Naive B cell (primary cell): ENCODE data around the gene RHD. TPM values are rescaled to one million over a fixed set of nuclear protein-coding genes. Genes with fewer than 3 reads are reported as not detected.
"Not testable (repeated sequence)": the region's sequence is repeated elsewhere in the genome, so short reads cannot be mapped to it uniquely, and the experiment has no call there.

Experiments used
- ATAC-seq, 2 donors: fragments of 150-1000 bp; cut with Tn5 transposase; 2 replicates each; pipeline ENCODE4 v1.10.0; 2021; ENCODE audit warnings: low read depth in 2 of 2, mild to moderate bottlenecking in 2 of 2, moderate library complexity in 2 of 2
- DNase-seq: peaks from one replicate; pipeline ENCODE4 v3.0.0; 2022
- H3K27ac Mint-ChIP-seq, 6 donors: one replicate each; pipeline ENCODE4 v1.8.0; 2020 to 2022; ENCODE audit warnings: mild to moderate bottlenecking in 6 of 6, mixed read lengths in 6 of 6, moderate library complexity in 5 of 6, inconsistent platforms in 2 of 6
- H3K27me3 Mint-ChIP-seq, 3 donors: one replicate each; pipeline ENCODE4 v1.8.0; 2021 to 2022; ENCODE audit warnings: mixed read lengths in 3 of 3, mild to moderate bottlenecking in 1 of 3
- H3K36me3 Mint-ChIP-seq, 2 donors: one replicate each; pipeline ENCODE4 v1.8.0; 2020 to 2022; ENCODE audit warnings: mixed read lengths in 2 of 2, inconsistent platforms in 1 of 2, mild to moderate bottlenecking in 1 of 2
- H3K4me1 Mint-ChIP-seq, 3 donors: one replicate each; pipeline ENCODE4 v1.8.0; 2020 to 2022; ENCODE audit warnings: mixed read lengths in 3 of 3, inconsistent platforms in 1 of 3, mild to moderate bottlenecking in 1 of 3, moderate library complexity in 1 of 3
- H3K4me3 Mint-ChIP-seq, 8 donors: one replicate each; pipeline ENCODE4 v1.8.0; 2020 to 2022; ENCODE audit warnings: mild to moderate bottlenecking in 8 of 8, mixed read lengths in 8 of 8, moderate library complexity in 8 of 8, inconsistent platforms in 2 of 8
- H3K9me3 Mint-ChIP-seq, 7 donors: one replicate each; pipeline ENCODE4 v1.8.0; 2020 to 2022; ENCODE audit warnings: mixed read lengths in 7 of 7, mild to moderate bottlenecking in 5 of 7, inconsistent platforms in 2 of 7, moderate library complexity in 1 of 7
- polyA plus RNA-seq, 6 donors: library from polyadenylated mRNA; unstranded; fragments of 300-500 nt; fragmentation: Illumina TruSeq; gene quantifications; one replicate each; pipeline ENCODE4 v1.2.3, GENCODE V29; 2021; ENCODE audit warnings: low read depth in 6 of 6

Gene RHD
- polyA plus RNA-seq, 6 donors from 2014 or later: 0.29 to 0.62 (median 0.39) TPM; not detected in 1

DNA sequence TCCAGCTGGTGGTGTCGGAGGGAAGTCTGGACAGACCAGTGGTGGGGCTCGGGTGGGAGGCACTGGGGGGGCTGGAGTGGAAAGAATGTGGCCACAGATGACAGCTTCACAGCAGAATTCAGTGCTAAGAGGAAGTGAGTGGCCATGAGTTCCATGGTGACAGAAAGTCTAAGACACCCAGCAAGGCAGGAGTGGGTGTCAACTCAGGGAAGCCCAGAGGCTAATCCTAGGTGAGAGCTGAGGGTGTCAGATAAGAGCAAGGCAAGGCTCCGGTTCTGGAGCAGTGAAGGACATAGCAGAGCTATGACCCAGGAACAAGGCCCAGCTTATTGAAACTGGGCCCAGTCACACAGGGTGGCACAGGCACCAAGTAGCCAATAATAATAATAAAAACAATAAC is 30.0 kb downstream of the RHD start:
- not testable (repeated sequence) for DNase-seq, H3K9me3 Mint-ChIP-seq, H3K4me1 Mint-ChIP-seq, H3K4me3 Mint-ChIP-seq, ATAC-seq, H3K27me3 Mint-ChIP-seq, H3K36me3 Mint-ChIP-seq
- peak overlapping the region in 2 of 6 donors; percentile 40 to 89 for H3K27ac Mint-ChIP-seq

DNA sequence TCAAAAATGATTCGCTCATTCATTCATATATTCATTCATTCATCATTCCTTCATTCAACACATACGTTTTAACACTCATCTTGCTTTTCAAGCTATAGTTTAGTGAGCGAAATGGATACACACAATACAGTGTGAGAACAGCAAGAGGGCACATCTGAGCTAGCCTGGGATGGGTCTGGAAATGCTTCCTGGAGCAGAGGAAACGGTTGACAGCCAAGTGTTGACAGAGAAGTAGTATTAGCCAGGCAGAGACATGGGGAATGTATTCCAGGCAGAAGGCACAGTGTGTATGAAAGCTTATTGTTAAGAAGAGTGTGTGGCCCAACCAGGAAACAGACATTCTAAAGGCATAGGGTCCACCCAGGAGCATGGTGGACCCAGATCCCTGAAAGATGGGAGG is 32.6 kb downstream of the RHD start:
- not testable (repeated sequence) for H3K4me3 Mint-ChIP-seq, H3K9me3 Mint-ChIP-seq, ATAC-seq, DNase-seq, H3K4me1 Mint-ChIP-seq, H3K36me3 Mint-ChIP-seq, H3K27me3 Mint-ChIP-seq, H3K27ac Mint-ChIP-seq

DNA sequence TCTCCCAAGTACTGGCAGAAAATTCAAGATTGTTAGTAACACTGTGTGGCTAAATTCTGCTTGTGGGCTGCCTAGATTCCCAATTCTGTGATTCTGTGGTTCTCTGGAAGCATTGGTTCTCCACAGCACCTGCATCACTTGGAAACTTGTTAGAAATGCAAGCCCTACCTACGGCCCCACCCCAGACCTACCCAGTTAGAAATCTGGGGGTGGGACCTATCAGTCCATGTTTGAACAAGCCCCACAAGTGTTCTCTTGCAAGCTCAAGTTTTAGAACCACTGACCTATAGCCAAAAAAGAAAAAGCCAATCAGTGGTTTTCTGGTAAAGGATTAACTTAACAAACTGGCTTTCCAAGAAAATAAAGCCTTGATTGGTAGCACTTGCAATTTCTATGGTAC is 35.9 kb downstream of the RHD start:
- DNase-seq, H3K9me3 Mint-ChIP-seq, H3K27ac Mint-ChIP-seq, ATAC-seq, H3K4me1 Mint-ChIP-seq, H3K4me3 Mint-ChIP-seq, H3K36me3 Mint-ChIP-seq, H3K27me3 Mint-ChIP-seq: not testable (repeated sequence)

DNA sequence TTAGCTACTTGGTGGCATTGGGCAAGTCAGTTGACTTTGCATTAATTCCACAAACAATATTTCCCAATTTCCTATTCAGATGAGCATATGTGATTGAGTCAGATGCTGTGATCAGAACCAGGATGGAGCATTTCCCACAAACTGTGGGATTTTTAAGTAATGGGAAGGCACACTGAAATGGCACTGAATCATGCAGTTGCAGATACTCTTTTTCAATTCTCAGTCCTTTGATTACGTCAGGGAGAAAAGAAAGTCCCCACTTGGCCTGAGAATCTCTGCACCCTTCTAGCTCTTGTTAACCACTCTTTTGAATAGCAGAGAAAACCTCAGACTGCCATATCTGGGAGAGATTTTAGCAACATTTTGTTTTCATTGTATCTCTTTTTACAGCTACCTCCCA is 36.8 kb downstream of the RHD start:
- H3K9me3 Mint-ChIP-seq, H3K4me3 Mint-ChIP-seq: not testable (repeated sequence)

DNA sequence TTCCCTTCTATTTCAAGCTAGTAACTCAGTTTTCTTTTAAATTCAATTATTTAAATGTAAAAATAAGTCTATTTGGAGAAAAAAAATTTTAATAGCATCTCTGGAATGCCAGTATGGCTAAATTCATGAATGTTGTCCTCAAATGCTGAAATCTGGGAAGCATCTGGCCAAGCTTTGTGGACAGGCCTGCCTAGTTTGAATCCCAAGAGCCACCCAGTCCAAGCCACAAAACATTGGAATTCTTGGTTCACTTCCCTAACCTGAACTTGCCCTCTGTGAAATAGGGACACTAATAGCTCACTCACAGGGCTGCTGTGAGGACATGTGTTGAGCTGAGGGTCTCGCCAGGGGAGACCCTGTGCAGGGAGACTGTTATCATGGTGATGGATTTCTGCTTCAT is 37.2 kb downstream of the RHD start:
- not testable (repeated sequence) for ATAC-seq, H3K4me1 Mint-ChIP-seq, H3K27ac Mint-ChIP-seq, H3K27me3 Mint-ChIP-seq, DNase-seq, H3K4me3 Mint-ChIP-seq
- H3K9me3 Mint-ChIP-seq: peaks cover 0 to 11% (median 0%) of the 10 kb centered on the region in 7 donors
- H3K36me3 Mint-ChIP-seq: peaks cover 7 to 17% of the 10 kb centered on the region in 2 donors

More for the DNA sequence above, 36.8 kb downstream of the RHD start:
- ATAC-seq, H3K27me3 Mint-ChIP-seq, H3K4me1 Mint-ChIP-seq, DNase-seq, H3K27ac Mint-ChIP-seq: not testable (repeated sequence)
- H3K36me3 Mint-ChIP-seq: peaks cover 7 to 17% of the 10 kb centered on the region in 2 donors

DNA sequence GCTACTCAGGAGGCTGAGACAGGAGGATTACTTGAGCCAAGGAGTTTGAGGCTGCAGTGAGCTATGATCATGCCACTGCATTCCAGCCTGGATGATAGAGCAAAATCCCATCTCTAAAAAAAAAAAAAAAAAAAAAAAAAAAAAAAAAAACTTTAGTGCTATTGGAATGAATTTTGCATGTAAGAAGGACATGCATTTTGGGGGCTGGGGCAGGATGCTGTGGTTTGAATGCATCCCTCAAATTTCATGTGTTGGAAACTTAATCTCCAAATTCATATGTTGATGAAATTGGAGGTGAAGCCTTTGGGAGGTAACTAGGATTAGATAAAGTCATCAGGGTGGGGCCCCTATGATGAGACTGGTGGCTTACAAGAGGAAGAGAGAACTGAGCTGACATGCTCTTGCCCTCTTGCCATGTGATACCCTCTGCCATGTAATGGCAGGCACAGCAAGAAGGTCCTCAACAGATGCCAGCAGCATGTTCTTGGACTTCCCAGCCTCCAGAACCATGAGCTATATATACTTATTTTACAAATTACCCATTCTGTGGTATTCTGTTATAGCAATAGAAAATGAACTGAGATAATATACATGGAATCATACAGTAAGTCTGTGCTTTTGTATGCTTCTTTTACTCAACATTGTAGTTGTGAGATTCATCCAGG is 40.6 kb downstream of the RHD start:
- peaks cover 0 to 13% (median 0%) of the 10 kb centered on the region in 7 donors for H3K9me3 Mint-ChIP-seq
- H3K27ac Mint-ChIP-seq, H3K4me3 Mint-ChIP-seq, DNase-seq, H3K4me1 Mint-ChIP-seq, H3K27me3 Mint-ChIP-seq, ATAC-seq: not testable (repeated sequence)
- peaks cover 7 to 16% of the 10 kb centered on the region in 2 donors for H3K36me3 Mint-ChIP-seq

DNA sequence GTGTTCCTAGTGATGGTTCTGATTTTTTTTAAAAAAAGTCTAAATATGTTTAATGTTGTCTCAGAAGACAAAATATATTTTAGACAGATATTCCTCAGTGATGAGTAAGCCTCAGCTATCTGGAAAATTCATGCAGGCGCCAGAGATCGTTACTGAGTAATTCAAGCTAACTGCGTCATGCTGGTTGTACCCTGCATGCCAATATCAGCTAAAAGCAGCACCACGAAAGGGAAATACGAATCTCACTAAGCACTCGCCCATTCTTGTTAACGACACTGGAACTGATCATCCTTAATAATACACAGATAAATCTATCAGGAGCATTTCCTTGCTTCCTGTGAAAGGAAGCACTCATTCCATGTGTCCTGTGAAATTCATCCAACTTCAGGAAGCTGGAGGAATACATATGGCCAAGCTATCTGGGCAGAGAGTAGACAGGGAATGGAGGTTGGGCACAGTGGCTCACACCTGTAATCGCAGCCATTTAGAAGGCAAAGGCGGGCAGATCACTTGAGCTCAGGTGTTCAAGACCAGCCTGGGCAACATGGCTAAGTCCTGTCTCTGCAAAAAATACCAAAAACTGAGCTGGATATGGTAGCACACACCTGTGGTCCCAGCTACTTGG is 48.1 kb downstream of the RHD start:
- not testable (repeated sequence) for H3K4me3 Mint-ChIP-seq
- peaks cover 0 to 12% (median 0%) of the 10 kb centered on the region in 3 donors for H3K4me1 Mint-ChIP-seq

DNA sequence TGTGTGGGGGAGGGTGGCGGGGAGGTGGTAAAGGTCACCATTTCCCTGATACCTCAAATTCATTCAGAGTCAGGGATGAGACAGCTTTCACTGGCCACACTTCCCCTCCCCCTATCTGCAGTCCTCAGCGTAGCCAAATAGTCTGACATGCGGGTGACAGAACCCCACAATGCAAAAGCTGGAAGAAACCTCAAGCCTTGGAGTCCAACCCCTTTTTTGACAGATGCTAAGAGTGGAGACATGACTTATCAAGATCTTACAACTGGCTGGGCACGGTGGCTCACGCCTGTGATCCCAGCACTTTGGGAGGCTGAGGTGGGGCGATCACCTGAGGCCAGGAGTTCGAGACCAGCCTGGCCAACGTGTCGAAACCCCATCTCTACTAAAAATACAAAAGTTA is 49.8 kb downstream of the RHD start:
- ATAC-seq, H3K9me3 Mint-ChIP-seq: not testable (repeated sequence)

More for the DNA sequence above, 48.1 kb downstream of the RHD start:
- H3K9me3 Mint-ChIP-seq, H3K36me3 Mint-ChIP-seq, DNase-seq, H3K27ac Mint-ChIP-seq, H3K27me3 Mint-ChIP-seq, ATAC-seq: not testable (repeated sequence)

DNA sequence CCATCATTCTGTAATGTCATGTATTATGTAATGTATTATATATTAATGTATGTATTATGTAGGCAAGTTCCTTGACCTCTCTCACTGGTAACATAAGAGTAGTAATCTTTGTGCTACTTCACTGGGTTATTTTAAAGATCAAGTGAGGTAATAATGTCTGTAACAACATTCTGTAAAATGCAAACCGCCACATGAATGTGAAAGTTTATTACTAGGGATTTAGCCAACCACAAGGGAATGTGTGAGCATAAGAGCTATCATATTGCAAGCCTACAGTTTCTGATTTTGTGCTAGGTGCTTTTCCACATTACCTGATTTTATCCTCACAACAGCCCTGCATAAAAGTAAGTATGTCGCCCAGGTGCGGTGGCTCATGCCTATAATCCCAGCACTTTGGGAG is 52.1 kb downstream of the RHD start:
- not testable (repeated sequence) for ATAC-seq, H3K4me3 Mint-ChIP-seq, DNase-seq, H3K9me3 Mint-ChIP-seq, H3K4me1 Mint-ChIP-seq, H3K27me3 Mint-ChIP-seq, H3K36me3 Mint-ChIP-seq, H3K27ac Mint-ChIP-seq

More for the DNA sequence above, 49.8 kb downstream of the RHD start:
- DNase-seq, H3K36me3 Mint-ChIP-seq, H3K27ac Mint-ChIP-seq, H3K4me3 Mint-ChIP-seq, H3K27me3 Mint-ChIP-seq: not testable (repeated sequence)
- H3K4me1 Mint-ChIP-seq: peaks cover 0 to 12% (median 0%) of the 10 kb centered on the region in 3 donors

DNA sequence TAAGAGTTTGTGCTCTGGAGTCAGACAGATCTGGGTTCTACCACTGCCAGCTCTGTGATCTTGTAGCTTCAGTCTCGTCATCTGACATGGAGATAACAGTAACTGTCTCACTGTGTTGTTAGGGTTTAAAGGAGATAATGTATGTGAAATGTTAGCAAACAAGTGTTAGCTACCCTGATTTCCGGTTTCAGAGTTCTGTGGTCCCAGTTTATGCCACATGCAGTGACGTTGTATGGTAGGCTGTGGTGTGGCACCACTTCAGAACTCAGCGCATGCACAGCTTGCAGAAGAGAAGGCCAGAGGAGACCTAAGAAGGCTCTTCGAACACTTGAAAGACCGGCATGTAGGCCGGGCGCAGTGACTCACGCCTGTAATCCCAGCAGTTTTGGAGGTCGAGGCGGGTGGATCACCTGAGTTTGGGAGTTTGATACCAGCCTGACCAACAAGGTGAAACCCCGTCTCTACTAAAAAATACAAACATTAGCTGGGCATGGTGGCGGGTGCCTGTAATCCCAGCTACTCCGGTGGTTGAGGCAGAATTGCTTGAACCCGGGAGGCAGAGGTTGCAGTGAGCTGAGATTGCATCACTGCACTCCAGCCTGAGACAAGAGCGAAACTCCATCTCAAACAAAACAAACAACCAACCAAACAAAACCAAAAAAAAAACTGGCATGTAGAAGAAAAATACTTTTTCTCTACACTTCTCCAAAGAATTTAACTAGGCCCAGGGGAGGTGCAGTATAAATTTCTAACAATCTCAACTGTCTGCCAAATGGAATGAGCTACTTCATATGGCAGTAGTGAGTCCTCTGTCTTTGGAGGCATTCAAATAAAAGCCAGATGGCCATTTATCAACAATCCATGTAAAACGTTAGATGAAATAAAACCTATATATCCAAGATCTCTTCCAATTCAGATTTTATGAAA is 55.8 kb downstream of the RHD start:
- ATAC-seq, H3K9me3 Mint-ChIP-seq, H3K27me3 Mint-ChIP-seq, H3K4me3 Mint-ChIP-seq, H3K36me3 Mint-ChIP-seq, DNase-seq, H3K27ac Mint-ChIP-seq: not testable (repeated sequence)
- peaks cover 0 to 19% (median 13%) of the 10 kb centered on the region in 3 donors for H3K4me1 Mint-ChIP-seq

DNA sequence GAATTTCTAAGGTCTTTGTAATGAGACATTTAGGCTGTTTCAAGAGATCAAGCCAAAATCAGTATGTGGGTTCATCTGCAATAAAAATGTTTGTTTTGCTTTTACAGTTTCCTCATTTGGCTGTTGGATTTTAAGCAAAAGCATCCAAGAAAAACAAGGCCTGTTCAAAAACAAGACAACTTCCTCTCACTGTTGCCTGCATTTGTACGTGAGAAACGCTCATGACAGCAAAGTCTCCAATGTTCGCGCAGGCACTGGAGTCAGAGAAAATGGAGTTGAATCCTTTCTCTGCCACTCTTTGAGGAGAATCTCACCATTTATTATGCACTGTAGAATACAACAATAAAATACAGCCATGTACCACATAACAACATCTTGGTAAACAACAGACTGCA is 56.5 kb downstream of the RHD start:
- not testable (repeated sequence) for H3K9me3 Mint-ChIP-seq, H3K27me3 Mint-ChIP-seq, H3K27ac Mint-ChIP-seq, H3K4me3 Mint-ChIP-seq, DNase-seq, H3K36me3 Mint-ChIP-seq, ATAC-seq
- peaks cover 0 to 24% (median 19%) of the 10 kb centered on the region in 3 donors for H3K4me1 Mint-ChIP-seq

DNA sequence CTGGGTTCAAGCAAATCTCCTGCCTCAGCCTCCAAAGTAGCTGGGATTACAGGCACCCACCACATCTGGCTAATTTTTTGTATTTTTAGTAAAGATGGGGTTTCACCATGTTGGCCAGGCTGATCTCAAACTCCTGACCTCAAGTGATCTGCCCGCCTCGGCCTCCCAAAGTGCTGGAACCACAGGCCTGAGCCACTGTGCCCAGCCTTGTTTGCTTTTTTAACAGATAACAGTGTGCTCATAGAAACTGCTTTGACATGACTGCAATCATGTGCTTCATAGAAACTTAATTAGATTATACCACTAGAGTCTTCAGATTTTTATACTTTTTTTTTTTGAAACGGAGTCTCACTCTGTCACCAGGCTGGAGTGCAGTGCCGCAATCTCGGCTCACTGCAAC is 57.0 kb downstream of the RHD start:
- DNase-seq, H3K4me3 Mint-ChIP-seq, ATAC-seq, H3K9me3 Mint-ChIP-seq, H3K27me3 Mint-ChIP-seq, H3K36me3 Mint-ChIP-seq: not testable (repeated sequence)
- peak overlapping the region in 1 of 6 donors; percentile 32 for H3K27ac Mint-ChIP-seq
- H3K4me1 Mint-ChIP-seq: peaks cover 0 to 29% (median 21%) of the 10 kb centered on the region in 3 donors

DNA sequence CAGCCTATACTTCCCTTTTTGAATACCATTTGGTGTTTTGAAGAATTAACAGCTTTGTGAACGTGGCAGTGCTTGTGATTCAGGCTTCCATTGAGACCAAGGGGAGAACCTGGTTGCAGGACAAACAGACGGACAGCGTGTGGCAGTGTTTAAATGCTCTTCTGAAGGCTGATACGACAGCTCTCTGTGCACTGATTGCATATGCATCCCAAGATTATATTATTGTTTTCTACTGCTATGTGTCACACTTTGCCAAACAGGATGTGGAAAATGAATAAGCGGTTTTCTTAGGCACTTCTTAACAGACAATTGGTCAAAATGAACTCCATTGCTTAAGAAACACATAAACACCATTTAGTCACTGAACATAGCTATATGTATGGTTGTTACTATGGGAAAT is 57.6 kb downstream of the RHD start:
- H3K36me3 Mint-ChIP-seq, DNase-seq, H3K4me3 Mint-ChIP-seq, H3K9me3 Mint-ChIP-seq, H3K27me3 Mint-ChIP-seq, ATAC-seq: not testable (repeated sequence)
- peak overlapping the region in 1 of 6 donors; percentile 88 for H3K27ac Mint-ChIP-seq
- peaks cover 0 to 33% (median 25%) of the 10 kb centered on the region in 3 donors for H3K4me1 Mint-ChIP-seq
